NCI-H82 treated with DMSO at 0.1 percent for 48 hours (cell line): ENCODE data around the gene USP12.
"Not testable (repeated sequence)": the region's sequence is repeated elsewhere in the genome, so short reads cannot be mapped to it uniquely, and the experiment has no call there.

Experiments
- DNase-seq: peaks from one replicate; lab custom pipeline; 2025; ENCODE audit not compliant: unreplicated experiment; lab: John Stamatoyannopoulos, UW

The USP12 gene

DNA sequence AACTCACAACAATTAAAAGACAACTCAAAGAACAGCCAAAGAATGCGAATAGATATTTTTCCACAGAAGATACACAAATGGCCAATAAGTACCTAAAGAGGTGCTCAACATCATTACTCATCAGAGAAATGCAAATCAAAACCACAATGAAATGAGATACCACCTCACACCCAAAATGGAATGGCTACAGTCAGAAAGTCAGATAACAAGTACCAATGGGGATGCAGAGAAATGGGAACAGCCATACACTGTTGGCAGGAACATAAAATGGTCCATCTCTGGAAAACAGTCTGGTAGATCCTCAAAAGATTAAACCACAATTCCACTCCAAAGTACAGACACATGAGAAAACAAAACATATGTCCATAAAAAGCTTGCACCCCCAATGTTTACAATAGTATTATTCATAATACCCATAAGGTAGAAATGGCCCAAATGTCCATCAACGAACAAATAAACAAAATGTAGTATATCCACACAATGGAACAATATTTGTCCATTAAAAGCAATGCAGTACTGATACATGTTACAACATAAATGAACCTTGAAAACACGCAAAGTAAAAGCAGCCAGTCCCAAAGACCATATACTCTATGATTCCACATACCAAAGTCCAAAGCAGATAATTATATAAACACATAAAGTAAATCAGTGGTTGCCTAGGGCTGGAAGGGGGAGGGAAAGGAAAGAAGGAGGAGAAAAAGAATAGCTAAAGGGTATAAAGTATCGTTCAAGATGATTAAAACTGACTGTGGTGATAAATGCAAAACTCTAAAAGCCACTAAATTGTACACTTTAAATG, 19.6 kb downstream of the USP12 start:
- no peak for DNase-seq

DNA sequence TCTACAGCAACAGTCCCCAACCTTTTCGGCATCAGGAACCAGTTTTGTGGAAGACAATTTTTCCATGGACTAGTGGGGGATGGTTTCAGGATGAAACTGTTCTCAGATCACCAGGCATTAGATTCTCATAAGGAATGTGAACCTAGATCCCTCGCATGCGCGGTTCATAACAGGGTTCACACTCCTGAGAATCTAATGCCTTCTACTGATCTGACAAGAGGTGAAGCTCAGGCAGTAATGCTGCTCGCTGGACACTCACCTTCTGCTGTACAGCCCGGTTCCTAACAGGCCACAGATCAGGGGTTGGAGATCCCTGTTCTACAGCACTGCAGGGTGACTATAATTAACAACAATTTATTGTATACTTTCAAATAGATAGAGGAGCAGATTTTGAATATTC, 21.9 kb downstream of the USP12 start:
- no peak for DNase-seq

DNA sequence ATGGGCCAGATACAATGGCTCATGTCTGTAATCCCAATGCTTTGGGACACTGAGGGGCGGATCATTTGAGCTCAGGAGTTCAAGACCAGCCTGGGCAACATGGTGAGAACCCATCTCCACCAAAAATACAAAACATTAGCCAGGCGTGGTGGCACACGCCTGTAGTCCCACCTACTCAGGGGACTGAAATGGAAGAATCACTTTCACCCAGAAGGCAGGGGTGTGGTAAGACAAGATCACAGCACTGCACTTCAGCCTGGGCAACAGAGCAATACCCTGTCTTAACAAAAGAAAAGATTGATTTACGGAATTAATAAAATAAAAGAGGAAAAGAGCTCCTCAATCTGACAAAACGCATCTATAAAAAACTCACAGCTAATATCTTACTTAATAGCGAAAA, 22.7 kb downstream of the USP12 start:
- no peak for DNase-seq

DNA sequence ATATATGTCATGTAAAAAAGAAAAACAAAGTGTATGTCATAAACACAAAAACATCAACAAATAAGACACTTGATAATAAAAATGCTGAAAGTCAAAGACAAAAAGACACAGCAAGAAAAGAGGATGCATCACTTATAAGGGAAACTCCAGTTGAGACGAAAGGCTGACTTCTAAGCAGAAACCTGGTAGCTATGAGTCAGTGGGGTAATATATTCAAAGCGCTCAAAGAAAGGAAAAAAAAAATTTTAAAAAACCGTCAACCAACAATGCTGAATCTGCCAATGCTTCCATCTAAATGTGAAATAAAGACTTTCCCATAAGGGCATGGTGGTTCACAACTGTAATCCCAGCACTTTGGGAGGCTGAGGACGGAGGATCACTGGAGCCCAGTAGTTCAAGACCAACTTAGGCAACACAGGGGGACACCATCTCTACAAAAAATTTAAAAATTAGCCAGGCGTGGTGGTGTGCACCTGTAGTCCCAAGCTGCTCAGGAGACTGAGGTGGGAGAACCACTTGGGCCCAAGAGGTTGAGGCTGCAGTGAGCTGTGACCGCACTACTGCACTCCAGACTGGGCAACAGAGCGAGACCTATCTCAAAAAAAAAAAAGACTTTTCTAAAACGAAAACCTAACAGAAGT, 24.0 kb downstream of the USP12 start:
- no peak for DNase-seq

DNA sequence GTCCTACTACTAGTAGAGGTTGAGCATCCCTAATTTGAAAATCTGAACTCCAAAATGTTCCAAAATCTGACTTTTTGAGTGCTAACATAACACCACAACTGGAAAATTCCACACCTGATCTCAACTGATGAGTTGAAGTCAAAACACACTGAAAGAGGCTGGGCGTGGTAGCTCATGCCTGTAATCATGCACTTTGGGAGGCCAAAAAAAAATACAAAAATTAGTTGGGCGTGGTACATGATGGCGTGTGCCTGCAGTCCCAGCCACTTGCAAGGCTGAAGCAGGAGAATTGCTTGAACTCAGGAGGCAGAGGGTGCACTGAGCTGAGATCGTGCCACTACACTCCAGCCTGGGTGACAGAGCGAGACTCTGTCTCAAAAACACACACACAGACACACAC, 29.9 kb downstream of the USP12 start:
- no peak for DNase-seq

DNA sequence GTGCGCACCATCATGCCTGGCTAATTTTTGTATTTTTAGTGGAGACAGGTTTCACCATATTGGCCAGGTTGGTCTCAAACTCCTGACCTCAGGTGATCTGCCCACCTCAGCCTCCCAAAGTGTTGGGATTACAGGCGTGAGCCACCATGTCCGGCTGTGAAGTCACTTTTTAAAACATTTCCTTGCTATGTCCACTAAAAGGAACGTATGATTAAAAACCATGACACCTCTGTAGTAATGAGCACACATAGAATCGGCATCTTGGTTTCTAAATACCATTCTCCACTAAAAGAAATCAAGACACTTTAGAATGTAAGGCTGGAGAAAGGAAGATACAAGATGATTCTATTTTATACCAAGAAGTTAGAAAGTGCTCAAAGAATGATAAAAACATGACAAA, 30.5 kb downstream of the USP12 start:
- not testable (repeated sequence) for DNase-seq

DNA sequence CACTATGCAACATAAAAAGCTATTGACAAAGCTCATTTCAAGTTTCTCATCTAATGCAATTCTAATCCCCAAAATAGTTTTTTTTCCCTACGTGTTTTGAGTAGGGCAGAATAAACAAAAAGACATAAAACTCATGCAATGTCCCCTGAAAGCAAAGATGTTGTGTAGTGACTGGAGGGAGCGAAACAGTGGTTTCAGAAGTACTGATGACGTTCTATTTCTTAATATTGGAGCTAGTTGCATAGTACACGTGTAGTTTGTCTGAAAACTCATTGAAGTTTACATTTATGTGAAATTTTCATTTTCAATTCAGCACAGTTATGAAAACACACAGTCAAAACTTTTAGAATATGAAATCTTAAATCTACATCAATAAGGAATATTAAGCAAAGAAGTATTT, 31.6 kb downstream of the USP12 start:
- no peak for DNase-seq

DNA sequence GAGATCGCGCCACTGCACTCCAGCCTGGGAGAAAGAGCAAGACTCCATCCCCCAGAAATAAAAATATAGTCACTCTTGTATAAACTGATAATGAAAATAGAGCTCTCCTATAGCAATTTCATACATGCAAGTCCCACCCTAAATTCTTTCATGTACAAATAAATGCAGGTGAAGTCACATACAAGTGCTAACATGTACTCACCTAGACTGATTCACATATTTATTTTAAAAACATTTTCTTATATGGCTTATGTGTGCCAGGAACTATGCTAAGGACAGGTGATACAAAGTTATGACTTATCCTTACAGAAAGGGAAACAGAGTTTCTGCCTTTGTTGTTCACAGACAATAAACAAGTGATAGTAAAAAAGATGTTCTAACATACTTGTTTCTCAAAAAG, 32.0 kb downstream of the USP12 start:
- DNase-seq, result no peak

DNA sequence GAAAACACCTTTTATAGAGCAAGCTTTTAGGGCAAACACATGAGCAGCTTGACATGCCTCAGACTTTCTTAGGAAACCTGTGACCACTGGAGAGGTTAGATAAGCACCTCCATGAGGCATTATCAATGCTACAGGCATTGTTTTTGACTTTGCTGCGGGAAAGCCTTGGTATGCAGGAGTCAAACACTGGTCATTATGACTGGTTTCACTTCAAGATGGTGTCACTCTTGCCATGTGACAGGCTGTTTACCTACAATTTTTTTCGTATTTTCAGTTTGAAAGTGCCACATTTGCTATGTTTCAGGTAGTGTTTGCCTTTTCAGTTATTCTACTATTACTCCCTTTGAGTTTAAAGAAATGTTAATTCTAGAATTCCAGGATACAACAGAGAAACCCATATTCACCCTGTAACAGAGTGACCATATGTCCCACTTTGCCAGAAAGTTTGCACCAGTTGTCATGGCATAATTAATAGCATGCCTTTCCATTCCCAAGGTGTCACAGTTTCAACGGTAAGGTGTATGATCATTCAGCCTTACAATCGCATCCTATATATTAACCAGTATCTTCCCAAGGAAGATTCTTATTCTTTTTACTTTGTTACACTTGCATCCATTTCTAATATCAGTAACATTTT, 33.0 kb downstream of the USP12 start:
- DNase-seq, result no peak

DNA sequence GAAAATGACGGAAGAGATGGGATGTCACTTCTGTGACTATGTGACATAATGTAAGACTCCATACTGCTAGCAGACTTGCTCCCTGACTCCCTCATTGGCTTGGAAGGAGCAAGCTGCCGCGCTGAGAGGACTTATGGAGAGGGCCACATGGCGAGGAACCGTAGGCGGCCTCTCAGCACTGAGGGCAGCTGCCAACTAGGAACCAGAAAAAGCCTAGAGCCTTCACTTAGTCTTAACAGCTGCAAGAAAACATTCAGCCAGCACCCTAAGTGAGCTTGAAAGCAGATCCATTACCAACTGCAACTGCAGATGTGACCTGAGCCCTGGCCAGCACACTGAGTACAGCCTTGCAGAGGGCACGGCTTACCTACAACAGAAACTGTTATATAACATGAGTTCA, 33.9 kb downstream of the USP12 start:
- DNase-seq, result no peak

DNA sequence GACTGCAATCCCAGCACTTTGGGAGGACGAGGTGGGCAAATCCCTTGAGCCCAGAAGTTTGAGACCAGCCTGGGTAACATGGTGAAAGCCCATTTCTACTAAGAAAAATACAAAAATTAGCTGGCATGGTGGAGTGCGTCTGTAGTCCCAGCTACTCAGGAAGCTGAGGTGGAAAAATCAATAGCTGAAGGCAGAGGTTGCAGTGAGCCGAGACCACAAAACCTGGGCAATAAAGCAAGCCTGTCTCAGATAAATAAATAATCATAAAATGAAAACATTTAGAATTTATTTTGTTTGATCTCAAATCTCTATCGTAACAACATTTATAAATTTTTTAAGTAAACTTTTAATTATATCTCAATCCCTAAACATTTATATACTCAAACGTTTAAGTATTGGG, 36.6 kb downstream of the USP12 start:
- DNase-seq, result no peak

DNA sequence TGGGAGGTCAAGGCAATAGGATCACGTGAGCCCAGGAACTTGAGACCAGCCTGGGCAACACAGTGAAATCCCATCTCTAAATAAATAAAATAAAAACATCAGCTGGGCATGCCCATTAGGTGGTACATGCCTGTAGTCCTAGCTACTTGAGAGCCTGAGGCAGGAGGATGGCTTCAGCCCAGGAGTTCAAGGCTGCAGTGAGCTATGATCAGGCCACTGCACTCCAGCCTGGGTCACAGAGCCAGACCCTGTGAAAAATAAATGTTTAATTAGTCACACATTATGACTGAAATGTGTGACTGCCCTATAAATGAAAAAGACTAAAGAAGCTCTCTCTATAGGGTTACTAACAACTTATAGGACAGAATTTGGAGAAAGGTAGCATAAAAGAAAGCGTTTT, 37.7 kb downstream of the USP12 start:
- no peak for DNase-seq

DNA sequence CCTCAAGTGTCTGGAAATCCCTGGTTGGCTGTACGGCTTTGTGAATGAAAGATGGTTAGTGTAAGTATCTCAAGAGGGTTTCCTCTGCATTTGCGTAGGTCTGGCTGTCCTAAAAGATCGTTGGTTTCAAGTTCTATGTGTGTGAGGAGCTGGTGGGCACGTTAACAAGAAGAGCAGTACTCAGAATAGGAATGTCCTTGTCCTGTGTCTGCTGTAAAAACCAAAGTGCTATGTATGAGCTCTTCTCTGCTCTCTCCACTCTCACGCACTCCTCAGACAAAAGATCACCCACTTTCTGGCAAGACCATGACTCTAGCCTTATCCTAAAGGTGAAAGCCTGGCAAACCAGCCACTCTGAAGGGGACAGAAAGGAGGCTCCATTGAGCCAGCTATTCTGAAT, 39.1 kb downstream of the USP12 start:
- no peak for DNase-seq

DNA sequence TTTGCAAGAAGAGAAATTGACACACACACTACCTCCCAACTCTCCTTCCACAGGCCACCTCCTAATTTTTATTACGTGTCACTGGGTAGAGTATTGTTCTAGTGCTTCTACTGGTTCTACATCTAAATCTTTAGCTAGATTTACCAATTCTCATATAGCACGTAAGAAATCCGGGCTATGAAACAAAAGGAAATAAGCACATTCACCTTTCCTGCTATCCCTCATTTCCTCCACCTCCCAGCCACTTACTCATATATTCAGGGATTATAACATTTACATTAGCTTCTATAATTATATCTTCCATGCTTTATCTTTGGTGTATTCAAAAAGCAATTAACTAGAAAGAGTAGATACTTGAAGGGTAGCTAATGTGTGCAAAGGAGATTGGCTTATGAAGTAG, 39.7 kb downstream of the USP12 start:
- no peak for DNase-seq

DNA sequence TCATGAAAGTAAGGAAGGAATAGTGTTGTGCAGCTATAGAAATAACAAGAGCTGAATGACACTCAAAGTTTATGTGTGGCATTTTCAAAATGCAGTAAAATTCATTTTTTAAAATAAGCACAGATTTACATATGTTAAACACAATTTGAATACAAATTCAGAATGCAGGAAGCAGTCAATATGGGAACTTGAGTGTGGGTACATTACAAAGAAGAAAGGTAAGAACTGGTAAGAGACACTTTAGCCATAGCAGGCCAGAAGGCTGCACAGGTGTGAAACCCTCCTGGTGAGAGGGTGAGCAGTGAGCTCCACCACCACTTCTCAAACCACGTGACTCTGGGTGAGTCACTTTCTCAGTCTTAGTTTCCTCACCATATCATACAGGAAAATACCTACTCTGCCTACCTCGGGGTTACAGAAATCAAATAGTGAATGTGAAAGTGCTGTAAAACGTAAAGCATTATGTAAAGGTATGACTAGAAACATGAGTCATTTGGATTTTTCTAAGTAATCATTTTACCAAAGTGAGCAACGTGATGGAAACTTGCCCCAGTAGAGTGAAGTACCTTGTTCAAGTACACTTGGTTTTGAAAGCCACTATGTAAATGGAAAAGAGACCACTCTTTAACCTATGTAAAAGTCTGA, 40.5 kb downstream of the USP12 start:
- DNase-seq, result no peak

DNA sequence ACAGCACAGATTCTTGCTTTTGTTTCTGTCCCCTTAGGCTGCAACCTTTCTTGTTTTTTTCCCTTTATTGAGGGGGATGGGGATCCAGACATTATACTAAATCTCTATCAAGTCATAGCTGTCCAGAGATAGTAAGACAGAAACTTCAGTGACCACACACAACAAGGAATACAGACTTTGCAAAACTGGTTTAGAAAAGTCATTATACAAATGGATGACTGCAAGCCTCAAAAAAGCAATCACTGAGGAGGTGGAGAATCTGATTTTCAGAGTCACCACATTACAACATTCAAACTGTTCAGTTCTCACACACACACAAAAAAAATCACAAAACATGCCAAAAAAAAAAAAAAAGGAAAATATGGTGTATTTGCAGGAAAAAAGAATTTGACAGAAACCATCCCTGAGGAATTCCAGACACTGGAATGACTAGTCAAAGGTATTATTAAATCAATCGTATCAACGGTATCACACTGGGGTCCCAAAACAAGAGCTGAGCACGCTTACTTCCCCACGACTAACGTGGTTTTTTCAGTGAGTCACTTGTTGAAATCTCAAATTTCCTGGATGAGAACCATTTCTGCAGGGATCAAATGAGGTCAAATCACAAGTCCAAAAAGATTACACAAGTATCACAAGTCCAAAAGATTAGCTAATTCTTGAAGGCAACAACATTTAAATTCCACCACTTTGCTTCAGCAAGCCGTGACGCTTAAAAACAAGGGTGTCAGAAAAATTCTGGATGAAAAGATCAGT, 41.2 kb downstream of the USP12 start:
- no peak for DNase-seq

DNA sequence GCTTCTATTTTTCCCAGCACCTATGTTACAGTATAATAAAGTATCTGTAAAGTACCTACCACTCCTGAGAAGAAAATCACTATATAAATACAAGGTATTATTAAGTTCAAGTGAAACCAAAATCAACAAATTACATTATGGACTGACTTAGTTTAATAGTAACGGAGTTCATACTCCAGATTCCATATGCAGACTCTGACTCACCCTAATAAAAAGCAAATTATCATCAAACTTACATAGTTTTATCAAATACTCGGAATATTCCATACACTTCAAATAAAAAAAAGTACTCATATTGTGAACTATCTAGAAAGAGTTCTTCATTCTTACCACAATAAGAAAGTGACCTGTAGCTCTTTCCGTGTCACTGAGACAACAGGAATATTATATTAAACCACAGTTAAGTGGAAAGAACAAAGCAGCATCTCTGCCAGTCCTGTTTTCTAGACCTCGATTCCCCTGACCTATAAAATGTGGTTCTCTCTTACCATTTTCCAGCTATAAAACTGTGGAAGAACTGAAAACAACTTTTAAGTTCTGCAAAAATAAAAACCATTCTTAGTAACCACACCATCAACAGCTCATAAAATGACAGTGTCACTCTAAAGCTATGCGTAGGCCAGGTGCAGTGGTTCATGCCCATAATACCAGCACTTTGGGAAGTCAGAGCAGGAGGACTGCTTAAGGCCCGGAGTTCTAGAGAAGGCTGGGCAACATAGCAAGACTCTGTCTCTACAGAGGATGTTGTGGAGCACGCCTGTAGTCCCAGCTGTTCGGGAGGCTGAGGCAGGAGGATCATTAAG, 42.6 kb downstream of the USP12 start:
- DNase-seq, result no peak

DNA sequence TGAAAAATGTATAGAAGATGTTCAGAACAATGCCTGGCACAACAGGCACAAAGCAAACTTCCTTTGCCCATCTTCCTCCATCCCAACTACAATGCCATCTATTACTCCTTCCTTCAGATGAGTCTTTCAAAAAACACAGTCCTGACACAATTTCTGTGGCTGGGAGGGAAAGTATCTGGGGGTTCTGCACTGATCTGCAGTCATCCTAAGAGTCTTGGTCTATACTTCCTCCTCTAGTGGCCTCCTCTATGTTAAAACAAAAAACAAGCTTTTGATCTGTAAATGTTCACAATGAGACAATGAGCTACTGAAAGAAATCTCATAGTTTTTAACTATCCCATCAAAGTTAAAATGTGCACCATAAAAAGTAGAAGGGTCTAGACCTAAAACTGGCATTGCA, 44.8 kb downstream of the USP12 start:
- no peak for DNase-seq

DNA sequence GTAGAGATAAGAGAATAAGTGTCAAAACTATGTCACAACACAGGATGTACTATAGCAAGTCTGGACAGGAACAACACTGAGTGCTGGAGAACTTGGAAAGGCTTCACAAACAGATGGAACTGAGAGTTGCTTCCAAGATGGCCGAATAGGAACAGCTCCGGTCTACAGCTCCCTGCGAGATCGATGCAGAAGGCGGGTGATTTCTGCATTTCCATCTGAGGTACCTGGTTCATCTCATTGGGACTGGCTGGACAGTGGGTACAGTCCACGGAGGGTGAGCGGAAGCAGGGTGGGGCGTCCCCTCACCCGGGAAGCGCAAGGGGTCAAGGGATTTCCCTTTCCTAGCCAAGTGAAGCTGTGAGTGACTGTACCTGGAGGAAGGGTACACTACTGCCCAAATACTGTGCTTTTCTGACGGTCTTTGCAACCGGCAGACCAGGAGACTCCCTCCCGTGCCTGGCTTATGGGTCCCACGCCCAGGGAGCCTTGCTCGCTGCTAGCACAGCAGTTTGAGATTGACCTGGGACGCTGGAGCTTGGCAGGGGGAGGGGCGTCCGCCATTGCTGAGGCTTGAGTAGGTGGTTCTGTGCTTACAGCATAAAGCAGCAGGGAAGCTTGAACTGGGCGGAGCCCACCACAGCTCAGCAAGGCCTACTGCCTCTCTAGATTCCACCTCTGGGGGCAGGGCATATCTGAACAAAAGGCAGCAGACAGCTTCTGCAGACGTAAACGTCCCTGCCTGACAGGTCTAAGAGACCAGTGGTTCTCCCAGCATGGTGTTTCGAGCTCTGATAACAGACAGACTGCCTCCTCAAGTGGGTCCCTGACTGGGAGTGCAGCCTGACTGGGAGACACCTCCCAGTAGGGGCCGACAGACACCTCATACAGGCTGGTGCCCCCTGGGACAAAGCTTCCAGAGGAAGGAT, 46.0 kb downstream of the USP12 start:
- no peak for DNase-seq
